C4-2B (cell line): ENCODE results near the gene HHLA2.

ENCODE experiments used
- ZFX ChIP-seq: fragments of 450-650 bp; IDR thresholded peaks from 2 replicates; pipeline ENCODE4 v1.6.1; 2017
- TF ChIP-seq, protein P1 (sequence below): fragments of 450-650 bp; conservative IDR thresholded peaks from 2 replicates; pipeline ENCODE4 v1.5.1; 2017; ENCODE audit warnings: mild to moderate bottlenecking

DNA sequence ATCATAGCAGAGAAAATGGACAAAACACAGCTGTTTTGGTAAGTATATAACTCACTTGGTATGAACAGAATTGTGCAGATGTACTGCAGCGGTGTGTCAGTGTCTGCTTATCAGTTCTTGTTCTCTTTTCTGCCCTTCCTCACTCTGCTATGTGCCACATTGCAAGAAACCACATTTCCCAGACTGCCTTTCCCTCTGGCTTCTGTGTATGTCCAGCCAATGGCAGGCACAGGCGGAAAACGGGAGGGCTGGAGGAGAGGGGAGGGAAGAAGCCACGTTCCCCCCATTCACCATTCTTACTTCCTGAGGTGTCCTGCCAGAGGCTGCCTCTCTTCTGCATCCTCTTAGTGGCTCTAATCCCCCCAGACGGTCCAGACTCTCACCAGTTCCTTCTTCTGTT lies 15.4 kb downstream of the HHLA2 start:
- TF ChIP-seq, protein P1, sequence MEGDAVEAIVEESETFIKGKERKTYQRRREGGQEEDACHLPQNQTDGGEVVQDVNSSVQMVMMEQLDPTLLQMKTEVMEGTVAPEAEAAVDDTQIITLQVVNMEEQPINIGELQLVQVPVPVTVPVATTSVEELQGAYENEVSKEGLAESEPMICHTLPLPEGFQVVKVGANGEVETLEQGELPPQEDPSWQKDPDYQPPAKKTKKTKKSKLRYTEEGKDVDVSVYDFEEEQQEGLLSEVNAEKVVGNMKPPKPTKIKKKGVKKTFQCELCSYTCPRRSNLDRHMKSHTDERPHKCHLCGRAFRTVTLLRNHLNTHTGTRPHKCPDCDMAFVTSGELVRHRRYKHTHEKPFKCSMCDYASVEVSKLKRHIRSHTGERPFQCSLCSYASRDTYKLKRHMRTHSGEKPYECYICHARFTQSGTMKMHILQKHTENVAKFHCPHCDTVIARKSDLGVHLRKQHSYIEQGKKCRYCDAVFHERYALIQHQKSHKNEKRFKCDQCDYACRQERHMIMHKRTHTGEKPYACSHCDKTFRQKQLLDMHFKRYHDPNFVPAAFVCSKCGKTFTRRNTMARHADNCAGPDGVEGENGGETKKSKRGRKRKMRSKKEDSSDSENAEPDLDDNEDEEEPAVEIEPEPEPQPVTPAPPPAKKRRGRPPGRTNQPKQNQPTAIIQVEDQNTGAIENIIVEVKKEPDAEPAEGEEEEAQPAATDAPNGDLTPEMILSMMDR, result no peak
- TF ChIP-seq ZFX, result no peak
